ENCODE data around the gene SLC41A2. TPM values are rescaled to one million over a fixed set of nuclear protein-coding genes. Genes with fewer than 3 reads are reported as not detected.

SLC41A2 gene
- polyA plus RNA-seq, 1 experiment, result 1.2 TPM

GRCh38 chr12:104976703-104977102 is 18.6 kb upstream of the SLC41A2 start:
- ChIA-PET CTCF (interaction anchor here (1.0 kb wide), 1 partner anchor 18 kb away, joined by 5 read pairs; the partner anchor contains the start of gene SLC41A2), POLR2A (no interaction called here)
- Histone ChIP-seq H3K4me3 (ENCODE audit: low read depth, low read length) (no peak overlapping the region), H3K27me3 (ENCODE audit: control insufficient read depth, insufficient read depth, low read length) (no peaks in the 10 kb centered on the region), H3K36me3 (ENCODE audit: control insufficient read depth, insufficient read depth, low read length) (no peaks in the 10 kb centered on the region)
- DNase-seq (ENCODE audit: low read depth), result no peak
- TF ChIP-seq, protein P1, sequence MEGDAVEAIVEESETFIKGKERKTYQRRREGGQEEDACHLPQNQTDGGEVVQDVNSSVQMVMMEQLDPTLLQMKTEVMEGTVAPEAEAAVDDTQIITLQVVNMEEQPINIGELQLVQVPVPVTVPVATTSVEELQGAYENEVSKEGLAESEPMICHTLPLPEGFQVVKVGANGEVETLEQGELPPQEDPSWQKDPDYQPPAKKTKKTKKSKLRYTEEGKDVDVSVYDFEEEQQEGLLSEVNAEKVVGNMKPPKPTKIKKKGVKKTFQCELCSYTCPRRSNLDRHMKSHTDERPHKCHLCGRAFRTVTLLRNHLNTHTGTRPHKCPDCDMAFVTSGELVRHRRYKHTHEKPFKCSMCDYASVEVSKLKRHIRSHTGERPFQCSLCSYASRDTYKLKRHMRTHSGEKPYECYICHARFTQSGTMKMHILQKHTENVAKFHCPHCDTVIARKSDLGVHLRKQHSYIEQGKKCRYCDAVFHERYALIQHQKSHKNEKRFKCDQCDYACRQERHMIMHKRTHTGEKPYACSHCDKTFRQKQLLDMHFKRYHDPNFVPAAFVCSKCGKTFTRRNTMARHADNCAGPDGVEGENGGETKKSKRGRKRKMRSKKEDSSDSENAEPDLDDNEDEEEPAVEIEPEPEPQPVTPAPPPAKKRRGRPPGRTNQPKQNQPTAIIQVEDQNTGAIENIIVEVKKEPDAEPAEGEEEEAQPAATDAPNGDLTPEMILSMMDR (IDR thresholded peaks at IDR 0.05; ENCODE audit: insufficient read depth, low read depth, low read length), result no peak

GRCh38 chr12:104975587-104976343 is 17.7 kb upstream of the SLC41A2 start:
- H3K4me3 ChIP-seq (ENCODE audit: low read depth, low read length), result no peak overlapping the region
- TF ChIP-seq, protein P1 (IDR thresholded peaks at IDR 0.05; ENCODE audit: insufficient read depth, low read depth, low read length), result no peak
- DNase-seq (ENCODE audit: low read depth), result no peak
- H3K36me3 ChIP-seq (ENCODE audit: control insufficient read depth, insufficient read depth, low read length), result no peaks in the 10 kb centered on the region
- H3K27me3 ChIP-seq (ENCODE audit: control insufficient read depth, insufficient read depth, low read length), result no peaks in the 10 kb centered on the region
- CTCF ChIA-PET, result no interaction called here
- POLR2A ChIA-PET, result no interaction called here

DNA sequence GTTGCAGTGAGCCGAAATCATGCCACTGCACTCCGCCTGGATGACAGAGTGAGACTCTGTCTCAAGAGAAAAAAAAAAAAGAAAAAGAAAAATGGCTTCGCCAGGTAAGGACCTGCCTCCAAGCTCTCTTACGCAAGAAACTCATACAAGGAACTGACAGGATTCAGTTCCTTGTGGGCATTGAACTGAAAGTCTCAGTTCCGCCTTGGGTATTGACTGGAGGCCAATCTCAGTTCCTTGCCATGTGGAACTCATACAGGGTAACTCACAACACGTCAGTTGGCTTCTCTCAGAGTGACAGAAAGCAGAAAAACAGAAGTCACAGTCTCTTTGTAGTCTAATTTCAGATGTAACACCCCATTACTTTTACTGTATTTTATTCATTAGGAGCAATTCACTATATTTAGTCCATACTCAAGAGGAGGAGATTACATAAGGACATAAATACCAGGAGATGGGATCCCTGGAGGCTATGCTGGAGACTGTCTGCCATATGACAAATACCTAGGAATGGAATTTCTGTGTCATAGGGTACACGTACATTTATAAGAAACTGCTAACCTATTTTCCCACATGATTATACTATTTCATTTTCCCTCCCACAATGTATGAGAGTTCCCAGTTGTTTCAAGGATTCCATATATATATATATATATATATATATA is 16.7 kb upstream of the SLC41A2 start:
- ChIA-PET POLR2A (no interaction called here), CTCF (no interaction called here)
- Histone ChIP-seq H3K27me3 (ENCODE audit: control insufficient read depth, insufficient read depth, low read length) (no peaks in the 10 kb centered on the region), H3K4me3 (ENCODE audit: low read depth, low read length) (no peak overlapping the region), H3K36me3 (ENCODE audit: control insufficient read depth, insufficient read depth, low read length) (no peaks in the 10 kb centered on the region)
- TF ChIP-seq, protein P1 (IDR thresholded peaks at IDR 0.05; ENCODE audit: insufficient read depth, low read depth, low read length), result no peak
- DNase-seq (ENCODE audit: low read depth), result no peak

- Histone ChIP-seq H3K36me3 (ENCODE audit: control insufficient read depth, insufficient read depth, low read length) (no peaks in the 10 kb centered on the region), H3K27me3 (ENCODE audit: control insufficient read depth, insufficient read depth, low read length) (no peaks in the 10 kb centered on the region), H3K4me3 (ENCODE audit: low read depth, low read length) (no peak overlapping the region)
- ChIA-PET POLR2A (no interaction called here), CTCF (interaction anchor here (1.5 kb wide), 1 partner anchor 14 kb away, joined by 4 read pairs; no protein-coding TSS in a partner anchor)
- TF ChIP-seq, protein P1 (IDR thresholded peaks at IDR 0.05; ENCODE audit: insufficient read depth, low read depth, low read length), result no peak
- DNase-seq (ENCODE audit: low read depth), result no peak
Observed at GRCh38 chr12:104973250-104973649, 15.2 kb upstream of the SLC41A2 start.

DNA sequence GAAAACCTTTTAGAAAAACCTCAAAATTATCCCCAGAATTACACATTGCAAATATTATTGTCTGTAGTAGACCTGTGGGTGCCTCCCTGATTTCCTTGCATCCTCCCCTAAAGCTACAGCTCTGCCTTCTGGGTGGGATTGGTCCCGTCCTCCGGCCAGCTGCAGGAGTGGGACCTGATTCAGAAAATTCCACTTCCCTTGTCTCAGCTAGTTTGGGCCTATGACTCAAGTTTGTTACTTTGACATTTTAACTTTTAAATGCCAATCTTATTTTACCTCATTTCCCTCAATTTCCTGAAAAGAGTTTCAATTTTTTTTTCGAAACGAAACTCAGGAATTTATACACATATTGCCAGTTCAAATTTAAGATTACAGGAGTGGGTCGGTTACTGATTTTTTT is 13.2 kb upstream of the SLC41A2 start:
- Histone ChIP-seq H3K27me3 (ENCODE audit: control insufficient read depth, insufficient read depth, low read length) (no peaks in the 10 kb centered on the region), H3K36me3 (ENCODE audit: control insufficient read depth, insufficient read depth, low read length) (no peaks in the 10 kb centered on the region), H3K4me3 (ENCODE audit: low read depth, low read length) (no peak overlapping the region)
- DNase-seq (ENCODE audit: low read depth), result no peak
- ChIA-PET CTCF (interaction anchor here (0.9 kb wide), 1 partner anchor 13 kb away, joined by 3 read pairs; no protein-coding TSS in a partner anchor), POLR2A (no interaction called here)
- TF ChIP-seq, protein P1 (IDR thresholded peaks at IDR 0.05; ENCODE audit: insufficient read depth, low read depth, low read length), result no peak

Data from BJ (cell line).